D341Med (cell line): ENCODE data around the gene CCDC136.

Experiments used
- DNase-seq: peaks from one replicate; pipeline ENCODE4 v3.0.0; 2012; ENCODE audit warnings: low spot score

CCDC136 gene

GRCh38 chr7:128862571-128863432 lies 71.0 kb downstream of the CCDC136 start, which contains the start of gene ATP6V1F:
Gene ATP6V1F (plus strand): TSS chr7:128862856. CDS start chr7:128862905, 49 bp downstream.
- DNase-seq = peak; percentile 98

GRCh38 chr7:128863433-128863989 lies 71.7 kb downstream of the CCDC136 start:
- peak; percentile 76 for DNase-seq

GRCh38 chr7:128865303-128865702 lies 73.5 kb downstream of the CCDC136 start:
- DNase-seq = no peak

- no peak for DNase-seq
These were observed 74.5 kb downstream of the CCDC136 start for GRCh38 chr7:128865996-128866877.

GRCh38 chr7:128867241-128867640 lies 75.5 kb downstream of the CCDC136 start:
- no peak for DNase-seq

- peak; percentile 63 for DNase-seq
These were observed 76.3 kb downstream of the CCDC136 start for GRCh38 chr7:128867842-128868623.

- no peak for DNase-seq
These were observed 76.9 kb downstream of the CCDC136 start for GRCh38 chr7:128868624-128869137.

- DNase-seq = peak; percentile 86
These were observed 77.6 kb downstream of the CCDC136 start for GRCh38 chr7:128869138-128869943.

- DNase-seq = no peak
These were observed 78.1 kb downstream of the CCDC136 start for GRCh38 chr7:128869944-128870285.

GRCh38 chr7:128871050-128871449 lies 79.3 kb downstream of the CCDC136 start:
- no peak for DNase-seq
